GM18498 (cell line): ENCODE data around the gene EGFL8.
A peak's percentile ranks its signal among the peaks of the same experiment; 100 is the strongest.
"Not testable (repeated sequence)": the region's sequence is repeated elsewhere in the genome, so short reads cannot be mapped to it uniquely, and the experiment has no call there.

Experiments used
- ATAC-seq: cut with Tn5 transposase; IDR thresholded peaks from one replicate; pipeline ENCODE4 v1.9.1; 2021; ENCODE audit warnings: mild to moderate bottlenecking, moderate library complexity; ENCODE audit not compliant: unreplicated experiment

EGFL8 gene

GRCh38 chr6:32164295-32164694 lies at the start of gene EGFL8:
EGFL8 (plus strand) TSS chr6:32164595; CDS start chr6:32166166, 1,571 bp downstream.
- no peak for ATAC-seq

GRCh38 chr6:32114796-32115195 lies 49.6 kb upstream of the EGFL8 start:
- ATAC-seq: no peak

- no peak for ATAC-seq
These were observed 48.8 kb upstream of the EGFL8 start for GRCh38 chr6:32115623-32116022.

- no peak for ATAC-seq
These were observed 47.7 kb upstream of the EGFL8 start for GRCh38 chr6:32116674-32117073.

GRCh38 chr6:32117461-32117860 lies 46.9 kb upstream of the EGFL8 start:
- no peak for ATAC-seq

GRCh38 chr6:32118782-32119628 lies 45.4 kb upstream of the EGFL8 start:
- no peak for ATAC-seq

- ATAC-seq: no peak
These were observed 43.8 kb upstream of the EGFL8 start for GRCh38 chr6:32120573-32121059.

- ATAC-seq: no peak
These were observed 40.7 kb upstream of the EGFL8 start for GRCh38 chr6:32123681-32124080.

GRCh38 chr6:32126880-32127279 lies 37.5 kb upstream of the EGFL8 start:
- no peak for ATAC-seq

- ATAC-seq: no peak
These were observed 37.0 kb upstream of the EGFL8 start for GRCh38 chr6:32127409-32127716.

GRCh38 chr6:32127717-32128592 lies 36.4 kb upstream of the EGFL8 start, which contains the start of gene ATF6B:
ATF6B (minus strand) TSS chr6:32128246; CDS start chr6:32128207, 39 bp downstream.
- ATAC-seq: peak; percentile 89

GRCh38 chr6:32128751-32129296 lies 35.6 kb upstream of the EGFL8 start:
- no peak for ATAC-seq

GRCh38 chr6:32129297-32130088 lies 34.9 kb upstream of the EGFL8 start:
- ATAC-seq: no peak

GRCh38 chr6:32131439-32131948 lies 32.9 kb upstream of the EGFL8 start:
- ATAC-seq: no peak

GRCh38 chr6:32132110-32132509 lies 32.3 kb upstream of the EGFL8 start:
- ATAC-seq: no peak

- ATAC-seq: no peak
These were observed 30.6 kb upstream of the EGFL8 start for GRCh38 chr6:32133786-32134185.

GRCh38 chr6:32137454-32137853 lies 26.9 kb upstream of the EGFL8 start:
- no peak for ATAC-seq

GRCh38 chr6:32139590-32139989 lies 24.8 kb upstream of the EGFL8 start:
- ATAC-seq: no peak

GRCh38 chr6:32140420-32141046 lies 23.9 kb upstream of the EGFL8 start:
- no peak for ATAC-seq

GRCh38 chr6:32144238-32144637 lies 20.2 kb upstream of the EGFL8 start:
- ATAC-seq: not testable (repeated sequence)
